Superior temporal gyrus (tissue), 1 donor: ENCODE data around the gene RXYLT1.
"Not testable (repeated sequence)": the region's sequence is repeated elsewhere in the genome, so short reads cannot be mapped to it uniquely, and the experiment has no call there.

Experiments
- DNase-seq: peaks from one replicate; pipeline ENCODE4 v3.0.0-alpha.2; 2016; ENCODE audit errors: extremely low spot score

The RXYLT1 gene

GRCh38 chr12:63779498-63780481 is at the start of gene RXYLT1:
RXYLT1 (plus strand) TSS chr12:63779909; CDS start chr12:63779961, 52 bp downstream.
- DNase-seq = peak; percentile 82

GRCh38 chr12:63732779-63733178 is 46.9 kb upstream of the RXYLT1 start:
- DNase-seq = not testable (repeated sequence)

GRCh38 chr12:63733585-63733984 is 46.1 kb upstream of the RXYLT1 start:
- DNase-seq = not testable (repeated sequence)

- DNase-seq = not testable (repeated sequence)
Observed at GRCh38 chr12:63740551-63740950, 39.2 kb upstream of the RXYLT1 start.

GRCh38 chr12:63741431-63741830 is 38.3 kb upstream of the RXYLT1 start:
- DNase-seq = not testable (repeated sequence)

- not testable (repeated sequence) for DNase-seq
Observed at GRCh38 chr12:63744110-63744509, 35.6 kb upstream of the RXYLT1 start.

GRCh38 chr12:63746470-63746869 is 33.2 kb upstream of the RXYLT1 start:
- not testable (repeated sequence) for DNase-seq

GRCh38 chr12:63747136-63747535 is 32.6 kb upstream of the RXYLT1 start:
- not testable (repeated sequence) for DNase-seq

GRCh38 chr12:63747553-63747952 is 32.2 kb upstream of the RXYLT1 start:
- DNase-seq = no peak

- DNase-seq = no peak
Observed at GRCh38 chr12:63752283-63752682, 27.4 kb upstream of the RXYLT1 start.

GRCh38 chr12:63752841-63753240 is 26.9 kb upstream of the RXYLT1 start:
- DNase-seq = no peak

- DNase-seq = no peak
Observed at GRCh38 chr12:63753743-63754142, 26.0 kb upstream of the RXYLT1 start.

GRCh38 chr12:63764481-63764880 is 15.2 kb upstream of the RXYLT1 start:
- DNase-seq = no peak

GRCh38 chr12:63766498-63766897 is 13.2 kb upstream of the RXYLT1 start:
- no peak for DNase-seq

GRCh38 chr12:63770375-63770774 is 9.3 kb upstream of the RXYLT1 start:
- no peak for DNase-seq

GRCh38 chr12:63777340-63777739 is 2.4 kb upstream of the RXYLT1 start:
- DNase-seq = no peak

- DNase-seq = no peak
Observed at GRCh38 chr12:63782466-63782865, 2.8 kb downstream of the RXYLT1 start.

GRCh38 chr12:63787306-63787705 is 7.6 kb downstream of the RXYLT1 start:
- DNase-seq = no peak

- DNase-seq = no peak
Observed at GRCh38 chr12:63790608-63790945, 10.9 kb downstream of the RXYLT1 start.

GRCh38 chr12:63792338-63792737 is 12.6 kb downstream of the RXYLT1 start:
- DNase-seq = no peak

- no peak for DNase-seq
Observed at GRCh38 chr12:63795032-63795687, 15.5 kb downstream of the RXYLT1 start.

GRCh38 chr12:63795944-63796343 is 16.2 kb downstream of the RXYLT1 start:
- DNase-seq = no peak
